B cell (primary cell): ENCODE results near the gene PEX10.

Experiments used
- EZH2 ChIP-seq: IDR thresholded peaks from 2 replicates; pipeline ENCODE4 v1.6.1; 2012; ENCODE audit warnings: borderline replicate concordance, low read depth, mild to moderate bottlenecking, moderate library complexity, low read length; ENCODE audit not compliant: insufficient read depth, poor library complexity, severe bottlenecking
- TF ChIP-seq, protein P1 (sequence below): fragments of 200-600 bp; IDR thresholded peaks from one replicate; pipeline ENCODE4 v1.8.0; 2022; ENCODE audit warnings: antibody characterized with exemption, mild to moderate bottlenecking

DNA sequence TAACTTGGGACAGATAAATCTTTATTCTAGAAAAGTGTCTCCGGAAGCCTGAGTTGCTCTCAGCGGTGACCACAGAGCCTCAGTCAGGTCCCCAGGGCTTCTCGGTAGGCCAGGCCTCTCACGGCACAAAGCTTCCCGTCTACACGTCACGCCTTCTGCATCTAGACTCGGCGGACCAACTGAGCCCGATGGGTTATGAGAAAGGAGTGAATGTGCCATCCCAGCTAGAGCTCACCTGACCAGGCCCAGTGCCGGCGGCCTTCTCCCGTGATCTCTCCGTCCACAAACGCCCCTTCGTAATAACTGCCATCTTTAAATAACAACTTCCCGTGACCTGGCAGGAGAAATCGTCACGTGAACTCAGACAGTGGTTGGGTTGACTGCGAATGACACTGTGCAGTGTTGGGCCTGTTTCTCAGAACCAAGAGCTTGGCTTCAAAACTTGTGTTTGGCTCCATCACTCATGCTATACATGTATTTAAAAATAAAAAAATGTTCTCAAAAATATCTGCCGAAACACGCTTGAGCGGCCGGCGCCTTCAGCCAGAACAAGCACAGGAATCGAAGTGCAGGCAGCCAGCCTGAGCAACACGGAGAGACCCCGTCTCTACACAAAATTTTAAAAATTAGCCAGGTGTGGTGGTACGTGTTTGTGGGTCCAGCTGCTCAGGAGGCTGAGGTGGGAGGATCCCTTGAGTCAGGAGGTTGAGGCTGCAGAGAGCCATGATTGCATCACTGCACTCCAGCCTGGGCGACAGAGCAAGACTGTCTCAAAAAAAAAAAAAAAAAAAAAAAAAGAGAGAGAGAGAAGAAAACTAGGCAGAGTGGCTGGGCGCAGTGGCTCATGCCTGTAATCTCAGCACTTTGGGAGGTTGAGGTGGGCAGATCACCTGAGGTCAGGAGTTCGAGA lies 24.1 kb downstream of the PEX10 start:
- TF ChIP-seq, protein P1, sequence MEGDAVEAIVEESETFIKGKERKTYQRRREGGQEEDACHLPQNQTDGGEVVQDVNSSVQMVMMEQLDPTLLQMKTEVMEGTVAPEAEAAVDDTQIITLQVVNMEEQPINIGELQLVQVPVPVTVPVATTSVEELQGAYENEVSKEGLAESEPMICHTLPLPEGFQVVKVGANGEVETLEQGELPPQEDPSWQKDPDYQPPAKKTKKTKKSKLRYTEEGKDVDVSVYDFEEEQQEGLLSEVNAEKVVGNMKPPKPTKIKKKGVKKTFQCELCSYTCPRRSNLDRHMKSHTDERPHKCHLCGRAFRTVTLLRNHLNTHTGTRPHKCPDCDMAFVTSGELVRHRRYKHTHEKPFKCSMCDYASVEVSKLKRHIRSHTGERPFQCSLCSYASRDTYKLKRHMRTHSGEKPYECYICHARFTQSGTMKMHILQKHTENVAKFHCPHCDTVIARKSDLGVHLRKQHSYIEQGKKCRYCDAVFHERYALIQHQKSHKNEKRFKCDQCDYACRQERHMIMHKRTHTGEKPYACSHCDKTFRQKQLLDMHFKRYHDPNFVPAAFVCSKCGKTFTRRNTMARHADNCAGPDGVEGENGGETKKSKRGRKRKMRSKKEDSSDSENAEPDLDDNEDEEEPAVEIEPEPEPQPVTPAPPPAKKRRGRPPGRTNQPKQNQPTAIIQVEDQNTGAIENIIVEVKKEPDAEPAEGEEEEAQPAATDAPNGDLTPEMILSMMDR: no peak
- no peak for TF ChIP-seq EZH2
